NT2/D1 (cell line): ENCODE data around the gene MIA.
"Not testable (repeated sequence)": the region's sequence is repeated elsewhere in the genome, so short reads cannot be mapped to it uniquely, and the experiment has no call there.

ENCODE experiments used
- DNase-seq: peaks from one replicate; pipeline ENCODE4 v3.0.0-alpha.2; 2011; ENCODE audit warnings: low read depth, low spot score
- H3K27me3 ChIP-seq: 2 replicates; pipeline ENCODE4 v1.6.0; 2011; ENCODE audit warnings: mild to moderate bottlenecking; ENCODE audit not compliant: insufficient read length, insufficient read depth
- H3K36me3 ChIP-seq: 2 replicates; pipeline ENCODE4 v1.6.1; 2011; ENCODE audit warnings: mild to moderate bottlenecking, low read length, mixed read lengths; ENCODE audit not compliant: insufficient read depth, insufficient read length
- H3K4me1 ChIP-seq: 2 replicates; pipeline ENCODE4 v1.5.1; 2011; ENCODE audit not compliant: insufficient read depth, insufficient read length
- H3K4me3 ChIP-seq: 2 replicates; pipeline ENCODE4 v1.5.1; 2011; ENCODE audit warnings: low read depth; ENCODE audit not compliant: insufficient read length
- H3K9ac ChIP-seq: 2 replicates; pipeline ENCODE4 v1.6.0; 2011; ENCODE audit warnings: low read depth; ENCODE audit not compliant: insufficient read length
- H3K9me3 ChIP-seq: 2 replicates; pipeline ENCODE4 v1.5.1; 2011; ENCODE audit warnings: mild to moderate bottlenecking, low read length; ENCODE audit not compliant: insufficient read depth
- SUZ12 ChIP-seq: IDR thresholded peaks from 2 replicates; pipeline ENCODE4 v1.6.1; 2011; ENCODE audit not compliant: insufficient read length, insufficient read depth; ENCODE audit errors: extremely low read depth
- YY1 ChIP-seq: IDR thresholded peaks from 2 replicates; pipeline ENCODE4 v1.6.1; 2011; ENCODE audit not compliant: insufficient read length, insufficient read depth
- ZNF274 ChIP-seq: IDR thresholded peaks from 2 replicates; pipeline ENCODE4 v1.6.1; 2011; ENCODE audit warnings: mild to moderate bottlenecking, low read depth, low read length

Gene MIA

GRCh38 chr19:40783711-40784110 is 8.4 kb downstream of the MIA start:
- Histone ChIP-seq H3K9ac (no peak overlapping the region), H3K36me3 (peaks cover 34% of the 10 kb centered on the region), H3K4me1 (peaks cover 6% of the 10 kb centered on the region), H3K9me3 (no peaks in the 10 kb centered on the region), H3K27me3 (no peaks in the 10 kb centered on the region), H3K4me3 (no peak overlapping the region)
- no peak for DNase-seq
- no peak for TF ChIP-seq ZNF274

GRCh38 chr19:40784146-40784545 is 8.8 kb downstream of the MIA start:
- DNase-seq, H3K9me3 ChIP-seq, H3K4me3 ChIP-seq, H3K27me3 ChIP-seq, H3K4me1 ChIP-seq, H3K9ac ChIP-seq: not testable (repeated sequence)
- H3K36me3 ChIP-seq = peaks cover 34% of the 10 kb centered on the region

GRCh38 chr19:40785526-40785925 is 10.2 kb downstream of the MIA start:
- no peak for TF ChIP-seq YY1
- no peak for TF ChIP-seq SUZ12
- no peak for TF ChIP-seq ZNF274
- Histone ChIP-seq H3K4me3 (no peak overlapping the region), H3K9ac (no peak overlapping the region), H3K36me3 (peaks cover 32% of the 10 kb centered on the region), H3K27me3 (no peaks in the 10 kb centered on the region), H3K4me1 (peaks cover 4% of the 10 kb centered on the region), H3K9me3 (no peaks in the 10 kb centered on the region)
- DNase-seq = no peak

- no peaks in the 10 kb centered on the region for H3K27me3 ChIP-seq
- no peak for DNase-seq
- H3K9ac ChIP-seq = no peak overlapping the region
- H3K4me1 ChIP-seq = peaks cover 4% of the 10 kb centered on the region
- TF ChIP-seq SUZ12 (no peak), ZNF274 (no peak), YY1 (no peak)
- no peaks in the 10 kb centered on the region for H3K9me3 ChIP-seq
- H3K4me3 ChIP-seq = no peak overlapping the region
- H3K36me3 ChIP-seq = peaks cover 29% of the 10 kb centered on the region
Measured at GRCh38 chr19:40786060-40787037, 11.0 kb downstream of the MIA start.

- no peaks in the 10 kb centered on the region for H3K27me3 ChIP-seq
- TF ChIP-seq SUZ12 (no peak), YY1 (no peak), ZNF274 (no peak)
- H3K9ac ChIP-seq = no peak overlapping the region
- H3K9me3 ChIP-seq = no peaks in the 10 kb centered on the region
- peaks cover 3% of the 10 kb centered on the region for H3K4me1 ChIP-seq
- no peak for DNase-seq
- H3K36me3 ChIP-seq = peaks cover 12% of the 10 kb centered on the region
- H3K4me3 ChIP-seq = no peak overlapping the region
Measured at GRCh38 chr19:40791349-40791748, 16.0 kb downstream of the MIA start.

GRCh38 chr19:40791996-40792395 is 16.7 kb downstream of the MIA start:
- DNase-seq = no peak
- TF ChIP-seq YY1 (no peak), ZNF274 (no peak), SUZ12 (no peak)
- Histone ChIP-seq H3K27me3 (no peaks in the 10 kb centered on the region), H3K9me3 (no peaks in the 10 kb centered on the region), H3K9ac (no peak overlapping the region), H3K4me1 (no peaks in the 10 kb centered on the region), H3K4me3 (no peak overlapping the region), H3K36me3 (peaks cover 7% of the 10 kb centered on the region)

- TF ChIP-seq ZNF274 (no peak), YY1 (no peak), SUZ12 (no peak)
- H3K4me3 ChIP-seq = no peak overlapping the region
- no peaks in the 10 kb centered on the region for H3K9me3 ChIP-seq
- peaks cover 13% of the 10 kb centered on the region for H3K4me1 ChIP-seq
- H3K36me3 ChIP-seq = peaks cover 20% of the 10 kb centered on the region
- no peak for DNase-seq
- no peaks in the 10 kb centered on the region for H3K27me3 ChIP-seq
- H3K9ac ChIP-seq = no peak overlapping the region
Measured at GRCh38 chr19:40797166-40797962, 22.0 kb downstream of the MIA start.
